ENCODE measurements around the gene PTPN1. TPM values are rescaled to one million over a fixed set of nuclear protein-coding genes. Genes with fewer than 3 reads are reported as not detected.

PTPN1 gene
- polyA plus RNA-seq, 1 donor (not counting 4 experiments of a cell fraction or from before 2014, with no cell fraction given), result 61.6 TPM

- no peak overlapping the region for H2AFZ ChIP-seq (ENCODE audit: control insufficient read depth, low read length)
- dilution Hi-C loops (cut with MboI; ENCODE audit: extremely low pct_ligation_motif_present, low sequenced_read_pairs), result no loop called here
- peak overlapping the region; percentile 45 for H3K9ac ChIP-seq (ENCODE audit: control insufficient read depth, extremely low read depth, insufficient read depth, low read length)
- no peak for DNase-seq (ENCODE audit: low read depth, low spot score)
- H3K36me3 ChIP-seq (ENCODE audit: control insufficient read depth in 2 of 2, extremely low read depth in 1 of 2, insufficient read depth in 2 of 2, low read length in 2 of 2), result peaks cover 3 to 7% of the 10 kb centered on the region in 2 experiments
- H3K9me3 ChIP-seq (ENCODE audit: control insufficient read depth, low read depth, low read length), result no peaks in the 10 kb centered on the region
- H3K9me1 ChIP-seq (ENCODE audit: control insufficient read depth, extremely low read depth, insufficient read depth, low read length), result peaks cover 7% of the 10 kb centered on the region
- FAIRE-seq, result no peak
- H3K27ac ChIP-seq (ENCODE audit: control insufficient read depth, insufficient read depth, low read length), result peak overlapping the region; percentile 79
- no peaks in the 10 kb centered on the region for H4K20me1 ChIP-seq (ENCODE audit: control insufficient read depth, extremely low read depth, insufficient read depth, low read length)
- peaks cover 78% of the 10 kb centered on the region for H3K4me1 ChIP-seq (ENCODE audit: control insufficient read depth, extremely low read depth, insufficient read depth, low read length)
- peaks cover 94% of the 10 kb centered on the region for H3K79me2 ChIP-seq (ENCODE audit: control insufficient read depth, insufficient read depth, low read length)
- no peaks in the 10 kb centered on the region for H3K27me3 ChIP-seq (ENCODE audit: control insufficient read depth, extremely low read depth, insufficient read depth, low read length)
- H3K4me3 ChIP-seq (ENCODE audit: control insufficient read depth in 2 of 3, extremely low read depth in 1 of 3, insufficient read depth in 2 of 3, low read depth in 1 of 3, low read length in 3 of 3), result peak overlapping the region in 2 of 3 experiments; percentile 44 to 47
- no peak for TF ChIP-seq EZH2 (IDR thresholded peaks at IDR 0.05; ENCODE audit: low read length)
- no peak for TF ChIP-seq CTCF (optimal IDR thresholded peaks at IDR 0.05 in 1 of 3, IDR thresholded peaks at IDR 0.05 in 1 of 3, conservative IDR thresholded peaks at IDR 0.05 in 1 of 3; ENCODE audit: extremely low read depth in 1 of 3, insufficient read depth in 2 of 3, low read length in 3 of 3)
- peak overlapping the region; percentile 74 for H3K4me2 ChIP-seq (ENCODE audit: control insufficient read depth, extremely low read depth, insufficient read depth, low read depth, low read length)
Observed at GRCh38 chr20:50517817-50518154, 7.6 kb downstream of the PTPN1 start.

DNA sequence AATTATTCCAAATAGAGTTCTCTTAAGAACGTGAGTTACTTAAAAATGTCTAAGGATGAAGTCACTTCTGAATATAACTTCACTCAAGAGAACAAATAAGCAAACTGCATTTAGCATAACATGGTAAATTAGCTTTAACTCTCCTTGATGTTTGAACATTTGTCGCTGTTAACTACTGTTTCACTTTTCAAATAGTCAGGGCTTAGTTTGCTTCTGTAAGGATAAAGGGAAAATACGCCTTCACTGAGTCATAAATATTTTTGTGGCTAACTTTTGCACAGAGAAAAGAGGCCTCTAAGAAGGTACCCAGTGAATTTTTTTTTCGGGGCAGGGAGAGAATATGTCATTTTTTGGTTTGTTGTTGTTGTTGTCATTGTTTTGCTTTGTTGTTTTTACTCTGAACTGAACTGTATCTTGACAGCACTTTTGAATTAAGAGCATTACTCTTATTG, 8.1 kb downstream of the PTPN1 start:
- Histone ChIP-seq H3K4me1 (ENCODE audit: control insufficient read depth, extremely low read depth, insufficient read depth, low read length) (peaks cover 81% of the 10 kb centered on the region), H3K27ac (ENCODE audit: control insufficient read depth, insufficient read depth, low read length) (peak overlapping the region; percentile 79)

More for the DNA sequence above, 8.1 kb downstream of the PTPN1 start:
- Histone ChIP-seq H3K36me3 (ENCODE audit: control insufficient read depth in 2 of 2, extremely low read depth in 1 of 2, insufficient read depth in 2 of 2, low read length in 2 of 2) (peaks cover 3 to 7% of the 10 kb centered on the region in 2 experiments), H3K9me1 (ENCODE audit: control insufficient read depth, extremely low read depth, insufficient read depth, low read length) (peaks cover 10% of the 10 kb centered on the region), H3K27me3 (ENCODE audit: control insufficient read depth, extremely low read depth, insufficient read depth, low read length) (no peaks in the 10 kb centered on the region), H3K9ac (ENCODE audit: control insufficient read depth, extremely low read depth, insufficient read depth, low read length) (peak overlapping the region; percentile 45), H3K79me2 (ENCODE audit: control insufficient read depth, insufficient read depth, low read length) (peaks cover 94% of the 10 kb centered on the region), H3K9me3 (ENCODE audit: control insufficient read depth, low read depth, low read length) (no peaks in the 10 kb centered on the region), H4K20me1 (ENCODE audit: control insufficient read depth, extremely low read depth, insufficient read depth, low read length) (peaks cover 3% of the 10 kb centered on the region), H2AFZ (ENCODE audit: control insufficient read depth, low read length) (no peak overlapping the region), H3K4me3 (ENCODE audit: control insufficient read depth in 2 of 3, extremely low read depth in 1 of 3, insufficient read depth in 2 of 3, low read depth in 1 of 3, low read length in 3 of 3) (peak overlapping the region in 2 of 3 experiments; percentile 44 to 47), H3K4me2 (ENCODE audit: control insufficient read depth, extremely low read depth, insufficient read depth, low read depth, low read length) (peak overlapping the region; percentile 74)
- dilution Hi-C loops (cut with MboI; ENCODE audit: extremely low pct_ligation_motif_present, low sequenced_read_pairs), result no loop called here
- FAIRE-seq (no peak), DNase-seq (ENCODE audit: low read depth, low spot score) (no peak)
- TF ChIP-seq EZH2 (IDR thresholded peaks at IDR 0.05; ENCODE audit: low read length) (no peak), CTCF (optimal IDR thresholded peaks at IDR 0.05 in 1 of 3, IDR thresholded peaks at IDR 0.05 in 1 of 3, conservative IDR thresholded peaks at IDR 0.05 in 1 of 3; ENCODE audit: extremely low read depth in 1 of 3, insufficient read depth in 2 of 3, low read length in 3 of 3) (no peak)

All from keratinocyte (primary cell).